ENCODE measurements around the gene SOX8.

The SOX8 gene

GRCh38 chr16:984736-985636 lies 3.4 kb downstream of the SOX8 start:
- peaks cover 0 to 20% (median 13%) of the 10 kb centered on the region in 5 donors for H3K4me1 ChIP-seq (ENCODE audit: control insufficient read depth in 5 of 5, insufficient read depth in 5 of 5, low read length in 5 of 5)
- no peaks in the 10 kb centered on the region for H3K36me3 ChIP-seq (ENCODE audit: control insufficient read depth in 5 of 5, insufficient read depth in 5 of 5, low read length in 5 of 5)
- H3K9me3 ChIP-seq (ENCODE audit: control insufficient read depth in 5 of 5, low read length in 5 of 5) = no peaks in the 10 kb centered on the region
- no peak overlapping the region for H3K27ac ChIP-seq (ENCODE audit: low read depth, low read length)
- no peak overlapping the region for H3K4me3 ChIP-seq (ENCODE audit: low read depth in 1 of 5, low read length in 5 of 5)
- H3K27me3 ChIP-seq (ENCODE audit: control insufficient read depth in 5 of 5, insufficient read depth in 4 of 5, low read length in 5 of 5) = peaks cover 4 to 40% (median 35%) of the 10 kb centered on the region in 5 donors
- no peak overlapping the region for H3K9ac ChIP-seq (ENCODE audit: low read length in 5 of 5)

DNA sequence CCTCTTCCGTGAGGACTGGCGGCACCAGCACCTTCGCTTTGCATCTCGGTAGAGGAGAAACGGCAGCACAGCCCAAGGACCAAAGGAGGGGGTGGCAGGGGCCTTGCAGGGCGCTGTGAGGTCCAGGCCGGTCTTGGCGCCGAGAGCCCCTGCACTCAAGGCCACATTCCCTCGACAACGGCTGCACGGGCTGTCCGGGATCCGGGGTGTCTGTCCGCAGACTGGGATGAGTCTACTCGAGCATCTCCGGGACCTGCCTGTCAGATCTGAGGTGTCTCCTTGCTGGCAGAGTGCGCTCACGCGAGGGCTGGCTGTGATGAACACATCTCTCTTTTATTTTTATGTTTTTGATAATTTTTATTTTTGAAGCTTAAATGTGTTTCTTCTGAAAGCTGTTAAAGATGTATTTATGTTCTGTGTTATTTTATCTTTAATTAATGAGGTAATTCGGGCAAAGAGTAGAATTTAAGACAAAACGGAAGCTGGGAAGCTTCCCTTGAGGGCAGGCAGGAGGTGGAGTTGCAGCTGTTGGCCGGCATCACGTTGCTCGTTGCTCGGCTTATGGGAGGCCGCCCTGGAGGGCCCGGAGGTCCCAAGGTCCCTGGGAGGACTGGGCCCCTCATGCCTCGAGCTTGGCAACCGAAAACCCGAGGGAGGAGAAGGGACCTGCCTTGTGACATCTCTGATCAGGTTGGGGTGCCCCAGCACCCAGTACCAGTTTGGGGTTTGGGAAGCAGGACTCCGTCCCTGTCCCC lies 4.3 kb downstream of the SOX8 start:
- Histone ChIP-seq H3K9ac (ENCODE audit: low read length in 5 of 5) (no peak overlapping the region), H3K36me3 (ENCODE audit: control insufficient read depth in 5 of 5, insufficient read depth in 5 of 5, low read length in 5 of 5) (no peaks in the 10 kb centered on the region), H3K9me3 (ENCODE audit: control insufficient read depth in 5 of 5, low read length in 5 of 5) (no peaks in the 10 kb centered on the region), H3K4me3 (ENCODE audit: low read depth in 1 of 5, low read length in 5 of 5) (no peak overlapping the region), H3K27me3 (ENCODE audit: control insufficient read depth in 5 of 5, insufficient read depth in 4 of 5, low read length in 5 of 5) (peaks cover 4 to 37% (median 31%) of the 10 kb centered on the region in 5 donors), H3K27ac (ENCODE audit: low read depth, low read length) (no peak overlapping the region), H3K4me1 (ENCODE audit: control insufficient read depth in 5 of 5, insufficient read depth in 5 of 5, low read length in 5 of 5) (peaks cover 0 to 13% (median 7%) of the 10 kb centered on the region in 5 donors)

DNA sequence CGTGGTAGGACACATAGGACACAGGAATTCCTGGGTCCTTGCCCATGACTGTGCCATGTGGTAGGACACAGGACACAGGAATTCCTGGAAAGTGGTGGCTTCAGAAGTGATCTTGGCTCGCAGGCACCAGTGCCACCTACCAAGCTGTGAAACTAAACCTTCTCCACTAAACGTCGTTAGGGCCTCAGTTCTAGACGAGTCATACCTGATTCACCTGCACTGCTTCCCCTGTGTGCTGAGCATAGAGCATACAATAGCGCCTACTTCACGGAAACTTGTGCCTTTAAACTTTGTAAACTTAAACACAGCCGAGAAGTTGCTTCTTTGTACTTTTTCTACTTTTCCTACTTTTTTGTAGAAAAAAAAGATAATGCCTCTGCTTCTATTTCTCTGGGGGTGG lies 4.8 kb downstream of the SOX8 start:
- no peak overlapping the region for H3K9ac ChIP-seq (ENCODE audit: low read length in 5 of 5)
- H3K4me3 ChIP-seq (ENCODE audit: low read depth in 1 of 5, low read length in 5 of 5) = no peak overlapping the region
- no peaks in the 10 kb centered on the region for H3K9me3 ChIP-seq (ENCODE audit: control insufficient read depth in 5 of 5, low read length in 5 of 5)
- no peaks in the 10 kb centered on the region for H3K36me3 ChIP-seq (ENCODE audit: control insufficient read depth in 5 of 5, insufficient read depth in 5 of 5, low read length in 5 of 5)
- no peak overlapping the region for H3K27ac ChIP-seq (ENCODE audit: low read depth, low read length)
- peaks cover 4 to 37% (median 31%) of the 10 kb centered on the region in 5 donors for H3K27me3 ChIP-seq (ENCODE audit: control insufficient read depth in 5 of 5, insufficient read depth in 4 of 5, low read length in 5 of 5)
- peaks cover 0 to 8% (median 2%) of the 10 kb centered on the region in 5 donors for H3K4me1 ChIP-seq (ENCODE audit: control insufficient read depth in 5 of 5, insufficient read depth in 5 of 5, low read length in 5 of 5)

GRCh38 chr16:986925-987582 lies 5.5 kb downstream of the SOX8 start:
- H3K27me3 ChIP-seq (ENCODE audit: control insufficient read depth in 5 of 5, insufficient read depth in 4 of 5, low read length in 5 of 5) = peaks cover 6 to 37% (median 31%) of the 10 kb centered on the region in 5 donors
- H3K4me1 ChIP-seq (ENCODE audit: control insufficient read depth in 5 of 5, insufficient read depth in 5 of 5, low read length in 5 of 5) = peaks cover 0 to 4% (median 1%) of the 10 kb centered on the region in 5 donors
- H3K4me3 ChIP-seq (ENCODE audit: low read depth in 1 of 5, low read length in 5 of 5) = no peak overlapping the region
- no peaks in the 10 kb centered on the region for H3K9me3 ChIP-seq (ENCODE audit: control insufficient read depth in 5 of 5, low read length in 5 of 5)
- no peak overlapping the region for H3K9ac ChIP-seq (ENCODE audit: low read length in 5 of 5)
- no peaks in the 10 kb centered on the region for H3K36me3 ChIP-seq (ENCODE audit: control insufficient read depth in 5 of 5, insufficient read depth in 5 of 5, low read length in 5 of 5)
- no peak overlapping the region for H3K27ac ChIP-seq (ENCODE audit: low read depth, low read length)

GRCh38 chr16:987906-988305 lies 6.3 kb downstream of the SOX8 start:
- H3K4me1 ChIP-seq (ENCODE audit: control insufficient read depth in 5 of 5, insufficient read depth in 5 of 5, low read length in 5 of 5) = peaks cover 0 to 2% (median 0%) of the 10 kb centered on the region in 5 donors
- no peaks in the 10 kb centered on the region for H3K36me3 ChIP-seq (ENCODE audit: control insufficient read depth in 5 of 5, insufficient read depth in 5 of 5, low read length in 5 of 5)
- H3K27ac ChIP-seq (ENCODE audit: low read depth, low read length) = no peak overlapping the region
- H3K4me3 ChIP-seq (ENCODE audit: low read depth in 1 of 5, low read length in 5 of 5) = no peak overlapping the region
- H3K9me3 ChIP-seq (ENCODE audit: control insufficient read depth in 5 of 5, low read length in 5 of 5) = no peaks in the 10 kb centered on the region
- no peak overlapping the region for H3K9ac ChIP-seq (ENCODE audit: low read length in 5 of 5)
- H3K27me3 ChIP-seq (ENCODE audit: control insufficient read depth in 5 of 5, insufficient read depth in 4 of 5, low read length in 5 of 5) = peaks cover 5 to 34% (median 26%) of the 10 kb centered on the region in 5 donors

DNA sequence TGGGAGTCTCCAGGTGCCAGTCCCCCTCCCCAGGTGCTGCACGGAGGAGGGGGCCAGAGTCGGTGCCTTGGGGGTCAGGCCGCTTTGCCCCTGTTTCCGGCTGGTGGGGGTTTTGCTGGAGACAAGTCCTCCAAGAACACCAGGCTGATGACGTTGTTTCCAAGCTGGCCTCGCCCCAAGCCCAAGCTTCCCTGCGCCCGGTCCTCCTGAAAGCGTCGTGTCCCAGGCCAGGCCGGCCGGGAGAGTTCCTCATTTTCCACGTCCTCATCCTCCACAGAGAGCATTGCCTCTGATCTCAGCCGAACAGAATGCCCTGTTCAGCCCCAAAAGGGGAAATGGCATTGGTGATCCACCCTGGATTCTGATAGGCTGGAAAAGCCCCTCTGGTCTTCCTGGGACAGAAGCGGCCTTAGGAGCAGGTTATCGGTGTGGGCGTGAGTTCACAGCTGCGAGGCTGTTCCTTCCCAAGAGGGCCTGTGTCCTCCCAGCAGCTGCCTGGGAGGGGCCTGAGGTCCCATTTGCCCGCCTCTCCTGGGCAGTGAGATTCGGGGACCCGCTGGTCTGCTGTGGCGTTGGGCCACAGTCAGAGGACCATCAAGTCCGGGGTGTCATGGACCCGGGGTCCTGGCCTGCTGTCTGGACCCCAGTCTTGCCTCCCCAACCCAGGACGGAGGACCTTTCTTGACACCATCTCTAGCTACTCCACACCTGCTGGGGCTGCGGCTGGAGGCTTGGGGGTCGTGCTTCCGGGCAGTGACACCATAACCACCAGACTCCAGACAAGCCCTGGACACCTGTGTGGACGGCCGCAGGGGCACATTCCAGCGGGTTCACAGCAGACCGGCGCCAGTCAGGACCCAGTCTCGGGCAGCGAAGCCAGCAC lies 7.1 kb downstream of the SOX8 start:
- Histone ChIP-seq H3K27me3 (ENCODE audit: control insufficient read depth in 5 of 5, insufficient read depth in 4 of 5, low read length in 5 of 5) (peaks cover 8 to 30% (median 23%) of the 10 kb centered on the region in 5 donors), H3K9ac (ENCODE audit: low read length in 5 of 5) (no peak overlapping the region), H3K4me1 (ENCODE audit: control insufficient read depth in 5 of 5, insufficient read depth in 5 of 5, low read length in 5 of 5) (peaks cover 0 to 2% (median 0%) of the 10 kb centered on the region in 5 donors), H3K36me3 (ENCODE audit: control insufficient read depth in 5 of 5, insufficient read depth in 5 of 5, low read length in 5 of 5) (no peaks in the 10 kb centered on the region), H3K27ac (ENCODE audit: low read depth, low read length) (no peak overlapping the region), H3K4me3 (ENCODE audit: low read depth in 1 of 5, low read length in 5 of 5) (no peak overlapping the region), H3K9me3 (ENCODE audit: control insufficient read depth in 5 of 5, low read length in 5 of 5) (peaks cover 0 to 4% (median 0%) of the 10 kb centered on the region in 5 donors)

GRCh38 chr16:989354-989814 lies 7.8 kb downstream of the SOX8 start:
- Histone ChIP-seq H3K9me3 (ENCODE audit: control insufficient read depth in 5 of 5, low read length in 5 of 5) (peaks cover under 1 to 5% (median 1%) of the 10 kb centered on the region in 5 donors), H3K36me3 (ENCODE audit: control insufficient read depth in 5 of 5, insufficient read depth in 5 of 5, low read length in 5 of 5) (no peaks in the 10 kb centered on the region), H3K9ac (ENCODE audit: low read length in 5 of 5) (no peak overlapping the region), H3K27me3 (ENCODE audit: control insufficient read depth in 5 of 5, insufficient read depth in 4 of 5, low read length in 5 of 5) (peaks cover 8 to 31% (median 18%) of the 10 kb centered on the region in 5 donors), H3K4me1 (ENCODE audit: control insufficient read depth in 5 of 5, insufficient read depth in 5 of 5, low read length in 5 of 5) (peaks cover 0 to 2% (median 0%) of the 10 kb centered on the region in 5 donors), H3K4me3 (ENCODE audit: low read depth in 1 of 5, low read length in 5 of 5) (no peak overlapping the region), H3K27ac (ENCODE audit: low read depth, low read length) (no peak overlapping the region)

- H3K27ac ChIP-seq (ENCODE audit: low read depth, low read length) = no peak overlapping the region
- no peak overlapping the region for H3K4me3 ChIP-seq (ENCODE audit: low read depth in 1 of 5, low read length in 5 of 5)
- no peak overlapping the region for H3K9ac ChIP-seq (ENCODE audit: low read length in 5 of 5)
Measured at GRCh38 chr16:990516-991291, 9.1 kb downstream of the SOX8 start.

More at GRCh38 chr16:990516-991291, 9.1 kb downstream of the SOX8 start:
- no peaks in the 10 kb centered on the region for H3K36me3 ChIP-seq (ENCODE audit: control insufficient read depth in 5 of 5, insufficient read depth in 5 of 5, low read length in 5 of 5)
- peaks cover 8 to 40% (median 18%) of the 10 kb centered on the region in 5 donors for H3K27me3 ChIP-seq (ENCODE audit: control insufficient read depth in 5 of 5, insufficient read depth in 4 of 5, low read length in 5 of 5)
- H3K4me1 ChIP-seq (ENCODE audit: control insufficient read depth in 5 of 5, insufficient read depth in 5 of 5, low read length in 5 of 5) = peaks cover 0 to 2% (median 0%) of the 10 kb centered on the region in 5 donors
- peaks cover 13 to 18% (median 14%) of the 10 kb centered on the region in 5 donors for H3K9me3 ChIP-seq (ENCODE audit: control insufficient read depth in 5 of 5, low read length in 5 of 5)

Data from subcutaneous abdominal adipose tissue (tissue), 5 donors.